Measurements from ENCODE around the gene CCER1.

DNA sequence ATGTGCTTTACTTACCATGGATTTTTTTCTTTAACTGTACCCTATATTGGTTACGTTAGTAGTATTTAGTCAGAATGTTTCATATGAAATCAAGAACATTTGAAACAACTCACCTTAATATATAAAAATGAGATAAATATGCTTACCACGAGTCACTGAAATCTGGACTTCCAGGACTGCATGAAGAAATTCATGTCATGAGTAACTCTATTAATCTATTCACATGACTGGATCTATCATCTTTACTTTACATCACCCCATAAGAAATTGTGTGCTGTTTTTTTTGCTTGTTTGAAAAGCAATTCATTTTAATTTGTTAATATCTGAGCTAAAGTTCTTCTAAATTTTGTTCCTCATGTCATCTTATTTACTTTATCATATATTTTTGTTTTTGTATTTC, 44.6 kb upstream of the CCER1 start:
- TF ChIP-seq, protein P1, sequence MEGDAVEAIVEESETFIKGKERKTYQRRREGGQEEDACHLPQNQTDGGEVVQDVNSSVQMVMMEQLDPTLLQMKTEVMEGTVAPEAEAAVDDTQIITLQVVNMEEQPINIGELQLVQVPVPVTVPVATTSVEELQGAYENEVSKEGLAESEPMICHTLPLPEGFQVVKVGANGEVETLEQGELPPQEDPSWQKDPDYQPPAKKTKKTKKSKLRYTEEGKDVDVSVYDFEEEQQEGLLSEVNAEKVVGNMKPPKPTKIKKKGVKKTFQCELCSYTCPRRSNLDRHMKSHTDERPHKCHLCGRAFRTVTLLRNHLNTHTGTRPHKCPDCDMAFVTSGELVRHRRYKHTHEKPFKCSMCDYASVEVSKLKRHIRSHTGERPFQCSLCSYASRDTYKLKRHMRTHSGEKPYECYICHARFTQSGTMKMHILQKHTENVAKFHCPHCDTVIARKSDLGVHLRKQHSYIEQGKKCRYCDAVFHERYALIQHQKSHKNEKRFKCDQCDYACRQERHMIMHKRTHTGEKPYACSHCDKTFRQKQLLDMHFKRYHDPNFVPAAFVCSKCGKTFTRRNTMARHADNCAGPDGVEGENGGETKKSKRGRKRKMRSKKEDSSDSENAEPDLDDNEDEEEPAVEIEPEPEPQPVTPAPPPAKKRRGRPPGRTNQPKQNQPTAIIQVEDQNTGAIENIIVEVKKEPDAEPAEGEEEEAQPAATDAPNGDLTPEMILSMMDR (IDR thresholded peaks at IDR 0.05; ENCODE audit: insufficient read depth, low read depth, low read length) = no peak
- TF ChIP-seq EZH2 (IDR thresholded peaks at IDR 0.05; ENCODE audit: insufficient read depth, low read length) = no peak

Measured in astrocyte (in vitro differentiated cells and primary cell).